ENCODE results near the gene CXCL17. TPM values are rescaled to one million over a fixed set of nuclear protein-coding genes. Genes with fewer than 3 reads are reported as not detected.
"Not testable (repeated sequence)": the region's sequence is repeated elsewhere in the genome, so short reads cannot be mapped to it uniquely, and the experiment has no call there.

CXCL17 gene
- total RNA-seq, 1 experiment from 2014 or later: not detected

GRCh38 chr19:42466521-42467182 lies 23.9 kb upstream of the CXCL17 start:
- no peak for DNase-seq (ENCODE audit: low read depth)

DNA sequence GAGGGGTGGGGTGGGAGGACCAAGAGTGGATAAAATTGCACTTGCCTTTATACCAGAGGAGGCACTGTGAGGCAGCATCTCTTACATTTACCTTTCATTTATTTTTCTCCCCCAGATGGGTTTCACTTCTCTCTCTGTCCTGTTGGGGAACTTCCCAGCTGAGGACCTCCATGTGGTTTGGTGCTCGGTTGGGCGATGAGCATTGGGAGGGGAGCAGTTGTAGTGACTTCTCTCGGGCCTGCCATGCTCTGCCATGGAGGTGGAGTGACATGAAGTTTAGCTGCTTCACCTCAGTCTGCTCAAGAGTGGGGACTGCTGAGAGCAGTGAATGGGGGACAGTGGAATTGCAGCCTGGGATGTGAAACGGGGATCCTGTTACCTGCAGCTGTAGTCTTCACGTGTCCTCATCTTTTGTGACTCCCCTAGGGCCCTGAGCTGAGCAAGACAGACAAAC lies 23.1 kb upstream of the CXCL17 start:
- DNase-seq (ENCODE audit: low read depth): no peak

GRCh38 chr19:42461700-42462324 lies 19.1 kb upstream of the CXCL17 start:
- DNase-seq (ENCODE audit: low read depth): no peak

- not testable (repeated sequence) for DNase-seq (ENCODE audit: low read depth)
Measured at GRCh38 chr19:42461231-42461630, 18.5 kb upstream of the CXCL17 start.

GRCh38 chr19:42459926-42460325 lies 17.2 kb upstream of the CXCL17 start:
- no peak for DNase-seq (ENCODE audit: low read depth)

DNA sequence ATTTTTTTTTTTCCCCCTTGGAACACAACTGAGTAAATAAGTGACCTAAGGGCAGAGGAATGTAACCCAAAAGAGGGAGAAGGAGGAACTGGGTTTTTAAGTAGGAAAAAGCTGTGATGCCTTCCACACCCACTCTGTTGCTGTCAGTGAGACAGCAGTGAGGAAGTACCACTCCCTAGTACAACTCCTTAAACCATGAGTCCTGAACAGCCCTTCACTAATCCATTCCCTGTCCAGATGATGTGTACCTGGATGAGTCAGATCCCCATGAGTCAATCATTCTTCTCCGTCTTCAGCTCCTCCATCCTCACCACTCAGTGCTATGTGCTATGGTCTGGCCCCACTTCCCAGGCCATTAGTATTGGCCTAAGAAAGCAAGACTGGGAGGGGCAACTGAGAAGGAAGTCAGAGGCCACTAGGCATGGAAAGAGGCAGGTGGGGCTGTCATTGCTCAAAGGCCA lies 12.9 kb upstream of the CXCL17 start:
- peak; percentile 63 for DNase-seq (ENCODE audit: low read depth)

- no peak for DNase-seq (ENCODE audit: low read depth)
Measured at GRCh38 chr19:42455086-42455485, 12.3 kb upstream of the CXCL17 start.

DNA sequence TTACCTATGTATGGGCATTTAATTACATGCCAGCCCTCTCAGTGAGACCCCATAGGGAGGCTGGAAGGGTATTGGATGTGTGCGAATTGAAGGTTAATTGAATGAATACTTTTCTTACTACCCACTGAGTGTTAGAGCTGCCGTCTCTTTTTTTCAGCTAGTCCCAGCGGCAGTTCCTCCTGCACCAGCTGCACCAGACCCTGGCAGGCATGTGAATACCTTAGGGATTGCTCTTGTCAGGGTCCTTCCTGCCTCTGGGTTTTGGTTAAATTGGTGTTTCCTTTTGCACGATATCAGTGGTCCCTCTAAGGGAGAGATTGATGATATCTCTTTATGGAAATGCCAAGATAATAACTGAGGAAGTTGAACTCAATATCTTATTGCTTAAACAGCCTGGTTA lies 9.8 kb upstream of the CXCL17 start:
- DNase-seq (ENCODE audit: low read depth): no peak

GRCh38 chr19:42450314-42450934 lies 7.7 kb upstream of the CXCL17 start:
- peak; percentile 57 for DNase-seq (ENCODE audit: low read depth)

GRCh38 chr19:42448306-42448705 lies 5.6 kb upstream of the CXCL17 start:
- DNase-seq (ENCODE audit: low read depth): not testable (repeated sequence)

- DNase-seq (ENCODE audit: low read depth): no peak
Measured at GRCh38 chr19:42445948-42446347, 3.2 kb upstream of the CXCL17 start.

DNA sequence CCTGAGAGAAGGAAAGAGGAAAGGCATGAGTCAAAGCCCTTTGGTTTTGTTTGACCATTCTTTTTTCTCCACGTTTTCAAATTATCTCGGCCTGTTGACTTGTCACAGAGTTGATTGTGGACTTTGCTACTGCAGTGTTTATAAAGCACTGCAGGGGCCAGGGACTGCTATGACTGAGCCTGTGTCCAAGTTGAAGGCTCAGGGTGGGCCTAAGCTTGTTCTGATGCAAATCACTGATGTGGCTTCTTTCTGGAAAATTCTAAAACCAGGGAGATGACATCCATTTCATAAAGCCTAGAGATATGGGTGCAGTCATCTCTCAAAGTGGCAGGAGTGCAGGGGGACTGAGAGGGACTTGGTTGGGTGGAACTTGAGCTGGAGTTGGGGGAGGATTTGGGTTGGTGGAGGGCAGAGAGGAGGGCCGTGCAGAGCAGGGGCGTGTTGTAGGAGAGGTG lies 1.2 kb upstream of the CXCL17 start:
- no peak for DNase-seq (ENCODE audit: low read depth)

GRCh38 chr19:42441049-42441445 lies 1.7 kb downstream of the CXCL17 start:
- no peak for DNase-seq (ENCODE audit: low read depth)

GRCh38 chr19:42440357-42441048 lies 2.2 kb downstream of the CXCL17 start:
- DNase-seq (ENCODE audit: low read depth): peak; percentile 41

GRCh38 chr19:42436006-42436405 lies 6.7 kb downstream of the CXCL17 start:
- no peak for DNase-seq (ENCODE audit: low read depth)

GRCh38 chr19:42435316-42435715 lies 7.4 kb downstream of the CXCL17 start:
- no peak for DNase-seq (ENCODE audit: low read depth)

DNA sequence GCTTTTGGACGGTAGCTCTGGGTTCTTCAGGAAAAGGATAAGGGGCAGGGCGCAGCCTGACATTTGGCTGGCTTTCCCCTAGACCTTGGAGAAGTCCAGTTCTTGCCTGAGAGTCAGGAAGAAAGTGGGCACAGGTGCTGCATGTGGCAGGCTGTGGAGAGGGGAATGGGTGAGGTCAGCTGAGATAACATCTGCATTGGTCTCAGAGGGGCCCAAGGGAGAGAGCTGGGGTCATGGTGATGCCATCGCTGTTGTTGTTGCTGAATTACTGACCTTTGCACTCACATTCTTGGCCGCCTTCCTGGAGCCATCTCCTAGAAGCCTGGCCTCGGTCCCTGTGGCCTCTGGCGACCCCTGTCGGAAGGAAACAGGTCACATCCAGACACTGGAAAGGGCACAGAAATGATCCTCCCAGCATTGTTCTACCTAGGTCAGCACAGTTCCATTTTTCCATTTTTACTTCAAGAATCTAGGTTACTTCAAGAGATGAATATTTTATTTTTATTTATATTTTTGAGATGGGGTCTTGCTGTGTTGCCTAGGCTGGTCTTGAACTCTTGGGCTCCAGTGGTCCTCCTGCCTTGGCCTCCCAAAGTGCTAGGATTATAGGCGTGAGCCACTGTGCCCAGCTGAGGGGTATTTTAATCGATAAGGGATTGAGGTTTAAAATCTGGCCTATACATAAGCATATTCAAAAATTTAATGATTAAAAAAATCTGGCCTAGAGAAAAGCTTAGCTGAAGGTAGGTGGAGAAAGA lies 9.1 kb downstream of the CXCL17 start:
- peak; percentile 32 for DNase-seq (ENCODE audit: low read depth)

DNA sequence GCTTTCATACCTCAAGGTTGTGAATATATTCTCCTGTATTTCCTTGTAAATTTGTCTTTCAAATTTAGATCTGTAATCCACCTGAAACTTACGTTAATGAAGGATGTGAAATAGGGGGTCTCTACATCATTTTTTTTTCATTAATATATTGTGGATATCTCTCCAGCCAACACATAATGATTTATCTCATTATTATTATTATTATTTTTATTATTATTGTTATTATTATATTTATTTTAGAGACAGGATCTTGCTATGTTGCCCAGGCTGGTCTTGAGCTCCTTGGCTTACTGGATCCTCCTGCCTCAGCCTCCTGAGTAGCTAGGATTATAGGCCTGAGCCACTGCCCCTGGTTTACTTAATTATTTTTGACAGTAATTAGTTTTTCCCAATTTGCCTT lies 11.3 kb downstream of the CXCL17 start:
- no peak for DNase-seq (ENCODE audit: low read depth)

- DNase-seq (ENCODE audit: low read depth): no peak
Measured at GRCh38 chr19:42428676-42429075, 14.1 kb downstream of the CXCL17 start.

DNA sequence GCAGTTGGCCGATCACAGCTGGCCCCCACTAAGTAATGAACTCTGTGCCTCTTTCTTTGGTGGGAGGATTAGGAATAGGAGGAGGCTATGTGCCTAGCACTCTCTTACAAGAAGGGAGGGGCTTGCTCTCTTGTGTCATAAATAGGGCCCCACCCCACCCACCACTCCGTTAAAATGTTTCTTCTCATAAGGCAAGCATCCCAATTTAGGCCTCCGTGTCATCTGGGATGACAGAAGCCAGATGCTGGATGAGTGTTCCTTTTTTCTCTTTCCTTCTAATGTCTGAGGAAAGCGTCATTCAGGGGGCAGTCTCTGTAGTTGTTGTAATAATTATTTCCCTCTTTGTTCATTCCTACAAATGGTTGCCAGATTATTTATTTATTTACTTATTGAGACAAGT lies 15.4 kb downstream of the CXCL17 start, which contains the start of gene LIPE:
TSS of gene LIPE (minus strand) at position 76 of the 400 bp plus-strand sequence. CDS start 239 bp downstream, outside the sequence.
- no peak for DNase-seq (ENCODE audit: low read depth)

- DNase-seq (ENCODE audit: low read depth): no peak
Measured at GRCh38 chr19:42426643-42427042, 16.1 kb downstream of the CXCL17 start.
